SK-N-MC (cell line): ENCODE results near the gene VARS2.
"Not testable (repeated sequence)": the region's sequence is repeated elsewhere in the genome, so short reads cannot be mapped to it uniquely, and the experiment has no call there.

Experiments
- DNase-seq: peaks from one replicate; pipeline ENCODE4 v3.0.0-alpha.2; 2011; ENCODE audit warnings: low read depth, low spot score
- H3K27ac ChIP-seq: fragments of 200-600 bp; sonication (generic); 2 replicates; pipeline ENCODE4 v1.5.1; 2016; ENCODE audit warnings: mixed run types
- H3K36me3 ChIP-seq: fragments of 200-600 bp; sonication (generic); 2 replicates; pipeline ENCODE4 v1.6.1; 2017; ENCODE audit warnings: antibody characterized with exemption, low read length, mixed read lengths; ENCODE audit not compliant: insufficient read depth
- H3K4me3 ChIP-seq: fragments of 200-600 bp; sonication (generic); 2 replicates; pipeline ENCODE4 v1.5.1; 2016
- H3K9ac ChIP-seq: fragments of 200-600 bp; sonication (generic); 2 replicates; pipeline ENCODE4 v1.8.0; 2017; ENCODE audit warnings: mixed run types, mixed read lengths; ENCODE audit not compliant: insufficient read length
- H3K9me3 ChIP-seq: fragments of 200-600 bp; sonication (generic); 2 replicates; pipeline ENCODE4 v1.6.1; 2017; ENCODE audit warnings: low read depth, mild to moderate bottlenecking, antibody characterized with exemption, low read length, moderate library complexity, mixed read lengths
- EZH2 ChIP-seq: fragments of 200-600 bp; sonication (generic); IDR thresholded peaks from one replicate; pipeline ENCODE4 v1.6.1; 2017; ENCODE audit warnings: antibody characterized with exemption
- FOXP2 ChIP-seq: optimal IDR thresholded peaks from 2 replicates; pipeline ENCODE3; 2011; ENCODE audit warnings: mild to moderate bottlenecking, moderate library complexity; ENCODE audit not compliant: insufficient read depth; ENCODE audit errors: extremely low read length, control extremely low read depth
- POLR2AphosphoS5 ChIP-seq: IDR thresholded peaks from 2 replicates; pipeline ENCODE4 v1.6.1; 2012; ENCODE audit warnings: mild to moderate bottlenecking, low read depth, low read length, borderline replicate concordance

The VARS2 gene

DNA sequence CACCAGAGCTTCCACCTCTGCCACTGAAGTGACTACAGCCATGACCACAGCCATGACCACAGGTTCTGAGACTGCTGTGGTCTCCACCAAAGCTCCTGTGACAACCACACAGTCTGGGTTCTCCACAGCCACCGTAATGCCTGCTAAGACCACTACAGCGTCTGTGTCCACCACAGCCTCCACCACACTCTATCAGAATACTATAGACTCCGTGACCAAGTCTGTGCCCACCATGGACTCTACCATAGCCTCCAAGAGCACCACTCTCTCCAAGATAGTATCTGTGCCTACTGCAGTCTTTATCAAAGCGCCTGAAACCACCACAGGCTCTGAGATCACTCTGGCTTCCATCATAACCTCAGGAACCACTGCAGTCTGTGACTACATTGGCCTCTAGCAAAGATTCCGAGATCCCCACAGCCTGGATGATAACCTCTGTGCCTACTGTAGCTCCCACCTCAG is 51.1 kb downstream of the VARS2 start:
- H3K4me3 ChIP-seq: no peak overlapping the region
- no peak overlapping the region for H3K27ac ChIP-seq
- H3K36me3 ChIP-seq: no peaks in the 10 kb centered on the region
- no peak for DNase-seq
- H3K9me3 ChIP-seq: no peaks in the 10 kb centered on the region
- TF ChIP-seq FOXP2 (no peak), EZH2 (no peak), POLR2AphosphoS5 (no peak)
- H3K9ac ChIP-seq: no peak overlapping the region

- Histone ChIP-seq H3K9me3 (no peaks in the 10 kb centered on the region), H3K4me3 (no peak overlapping the region), H3K27ac (no peak overlapping the region), H3K9ac (no peak overlapping the region), H3K36me3 (no peaks in the 10 kb centered on the region)
- TF ChIP-seq POLR2AphosphoS5 (no peak), FOXP2 (no peak), EZH2 (no peak)
- no peak for DNase-seq
These were observed 52.1 kb downstream of the VARS2 start for GRCh38 chr6:30966154-30966553.

DNA sequence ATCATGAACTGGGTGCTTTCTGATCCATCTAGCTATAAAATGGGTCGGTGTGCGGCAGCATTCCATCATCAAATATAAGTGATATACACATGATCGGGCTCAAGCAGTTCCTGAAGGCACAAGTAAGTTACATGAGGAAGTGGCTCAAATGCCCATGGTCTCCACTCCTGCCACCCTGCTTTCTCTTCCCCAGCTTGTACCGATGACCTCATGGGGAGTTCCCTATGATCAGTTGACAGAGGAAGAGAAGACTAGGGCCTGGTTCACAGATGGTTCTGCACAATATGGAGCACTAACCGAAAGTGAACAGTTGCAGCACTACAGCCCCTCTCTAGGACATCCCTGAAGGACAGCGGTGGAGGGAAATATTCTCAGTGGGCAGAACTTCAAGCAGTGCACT is 55.1 kb downstream of the VARS2 start:
- DNase-seq, H3K4me3 ChIP-seq, H3K9ac ChIP-seq, H3K36me3 ChIP-seq, H3K27ac ChIP-seq, H3K9me3 ChIP-seq: not testable (repeated sequence)

GRCh38 chr6:30970946-30971345 is 56.9 kb downstream of the VARS2 start:
- no peak overlapping the region for H3K9ac ChIP-seq
- TF ChIP-seq POLR2AphosphoS5 (no peak), FOXP2 (no peak), EZH2 (no peak)
- no peak overlapping the region for H3K27ac ChIP-seq
- DNase-seq: no peak
- no peaks in the 10 kb centered on the region for H3K9me3 ChIP-seq
- H3K4me3 ChIP-seq: no peak overlapping the region
- no peaks in the 10 kb centered on the region for H3K36me3 ChIP-seq

DNA sequence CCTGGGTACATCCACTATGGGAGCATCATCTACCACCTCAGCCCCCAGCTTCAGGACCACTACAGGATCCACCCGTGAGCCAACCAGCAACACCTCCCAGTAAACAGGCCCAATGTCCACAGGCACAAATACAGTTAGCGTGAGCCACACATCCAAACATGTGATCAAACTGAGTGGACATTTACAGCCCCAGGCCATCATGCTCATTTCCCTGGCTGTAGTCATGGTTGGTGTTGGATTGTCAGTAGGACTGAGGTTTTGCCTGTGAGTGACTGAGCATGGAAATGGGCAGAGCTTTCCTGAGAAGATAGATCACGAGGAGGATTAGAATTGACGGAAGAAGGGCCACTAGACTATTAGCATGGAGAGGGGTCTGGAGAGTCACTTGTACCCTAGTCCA is 58.8 kb downstream of the VARS2 start:
- Histone ChIP-seq H3K4me3 (no peak overlapping the region), H3K36me3 (no peaks in the 10 kb centered on the region), H3K9ac (no peak overlapping the region), H3K9me3 (no peaks in the 10 kb centered on the region), H3K27ac (no peak overlapping the region)
- TF ChIP-seq EZH2 (no peak), FOXP2 (no peak), POLR2AphosphoS5 (no peak)
- no peak for DNase-seq

DNA sequence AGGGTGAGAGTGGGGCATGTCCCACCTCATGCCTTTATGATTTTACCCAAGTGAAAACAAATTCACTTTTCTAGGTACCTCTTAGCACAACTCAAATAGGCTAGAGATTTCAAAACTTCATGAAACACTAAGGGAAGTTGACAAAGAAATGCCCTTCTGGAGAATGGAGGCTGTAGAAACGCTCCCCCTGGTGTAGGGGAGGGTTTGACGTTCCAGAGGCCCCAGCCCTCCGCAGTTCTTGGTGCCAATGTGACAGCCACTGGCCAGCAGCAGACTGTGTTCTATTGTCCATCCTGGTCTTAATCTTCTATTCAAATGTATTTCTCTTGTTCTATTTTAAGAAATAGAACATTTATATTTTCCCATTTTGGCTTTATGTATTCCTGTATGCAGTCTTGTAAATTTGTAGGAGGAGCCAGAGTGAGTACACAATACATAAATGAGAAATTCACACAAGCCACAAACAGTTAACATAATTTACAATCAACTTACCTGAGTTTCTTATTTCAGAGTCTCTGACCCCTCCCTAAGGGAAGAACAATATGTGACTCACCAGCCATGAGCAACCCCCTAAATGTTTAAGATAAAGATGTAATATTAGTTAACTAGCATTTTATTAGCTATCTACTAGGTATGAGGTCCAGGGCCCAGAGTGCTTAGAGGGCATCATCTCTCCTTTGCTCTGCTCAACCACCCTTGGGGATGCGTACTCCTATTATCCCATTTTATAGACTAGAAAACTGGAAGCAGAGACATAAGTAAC is 60.6 kb downstream of the VARS2 start:
- H3K9ac ChIP-seq: no peak overlapping the region
- DNase-seq: no peak
- H3K4me3 ChIP-seq: no peak overlapping the region
- no peaks in the 10 kb centered on the region for H3K9me3 ChIP-seq
- no peak overlapping the region for H3K27ac ChIP-seq
- H3K36me3 ChIP-seq: no peaks in the 10 kb centered on the region
- TF ChIP-seq FOXP2 (no peak), POLR2AphosphoS5 (no peak), EZH2 (no peak)
